GM21447 (cell line): Measurements from ENCODE around the gene OBP2B.
A peak's percentile ranks its signal among the peaks of the same experiment; 100 is the strongest.
"Not testable (repeated sequence)": the region's sequence is repeated elsewhere in the genome, so short reads cannot be mapped to it uniquely, and the experiment has no call there.

Experiments
- ATAC-seq: cut with Tn5 transposase; IDR thresholded peaks from one replicate; pipeline ENCODE4 v1.9.1; 2021; ENCODE audit not compliant: unreplicated experiment

Gene OBP2B

GRCh38 chr9:133169687-133170086 lies 39.4 kb downstream of the OBP2B start:
- not testable (repeated sequence) for ATAC-seq

GRCh38 chr9:133169102-133169501 lies 39.9 kb downstream of the OBP2B start:
- ATAC-seq: no peak

GRCh38 chr9:133168432-133168831 lies 40.6 kb downstream of the OBP2B start:
- no peak for ATAC-seq

GRCh38 chr9:133167769-133168168 lies 41.3 kb downstream of the OBP2B start:
- ATAC-seq: no peak

GRCh38 chr9:133167096-133167730 lies 41.8 kb downstream of the OBP2B start:
- ATAC-seq: no peak

- no peak for ATAC-seq
These were observed 42.7 kb downstream of the OBP2B start for GRCh38 chr9:133166392-133166791.

- ATAC-seq: no peak
These were observed 43.7 kb downstream of the OBP2B start for GRCh38 chr9:133165452-133165730.

GRCh38 chr9:133164191-133164590 lies 44.9 kb downstream of the OBP2B start:
- ATAC-seq: no peak

GRCh38 chr9:133163504-133164172 lies 45.4 kb downstream of the OBP2B start, which contains the start of gene GBGT1:
Gene GBGT1, minus strand, starts transcription at chr9:133163914. Its CDS starts 1,502 bp downstream, at chr9:133162412.
- ATAC-seq: peak; percentile 56

- ATAC-seq: no peak
These were observed 46.1 kb downstream of the OBP2B start for GRCh38 chr9:133162861-133163503.

- ATAC-seq: no peak
These were observed 47.5 kb downstream of the OBP2B start for GRCh38 chr9:133161547-133161950.

- no peak for ATAC-seq
These were observed 48.1 kb downstream of the OBP2B start for GRCh38 chr9:133160742-133161546.

- no peak for ATAC-seq
These were observed 50.4 kb downstream of the OBP2B start for GRCh38 chr9:133158695-133159094.
